NCI-H1436 (cell line): ENCODE data around the gene TMEM254.
"Not testable (repeated sequence)": the region's sequence is repeated elsewhere in the genome, so short reads cannot be mapped to it uniquely, and the experiment has no call there.

Experiments used
- DNase-seq: peaks from one replicate; lab custom pipeline; 2025; lab: John Stamatoyannopoulos, UW

The TMEM254 gene

GRCh38 chr10:80133206-80133605 is 54.7 kb downstream of the TMEM254 start:
- DNase-seq, result no peak

GRCh38 chr10:80133687-80134086 is 55.2 kb downstream of the TMEM254 start:
- not testable (repeated sequence) for DNase-seq

GRCh38 chr10:80136134-80136571 is 57.7 kb downstream of the TMEM254 start:
- no peak for DNase-seq

GRCh38 chr10:80137031-80137862 is 58.8 kb downstream of the TMEM254 start:
- no peak for DNase-seq

GRCh38 chr10:80137920-80138319 is 59.5 kb downstream of the TMEM254 start:
- DNase-seq, result no peak

GRCh38 chr10:80139265-80139664 is 60.8 kb downstream of the TMEM254 start:
- DNase-seq, result no peak

GRCh38 chr10:80140251-80140650 is 61.8 kb downstream of the TMEM254 start:
- DNase-seq, result no peak

- DNase-seq, result no peak
Measured at GRCh38 chr10:80141696-80142460, 63.4 kb downstream of the TMEM254 start.
